ENCODE measurements around the gene TUBGCP6.
A peak's percentile ranks its signal among the peaks of the same experiment; 100 is the strongest.

GRCh38 chr22:50190182-50190940, 54.5 kb downstream of the TUBGCP6 start:
- TF ChIP-seq CTCF (IDR thresholded peaks at IDR 0.05) (peak in 2 of 3 experiments; percentile 18 to 51), POLR2A (IDR thresholded peaks at IDR 0.05) (peak in 1 of 2 donors; percentile 11), POLR2AphosphoS5 (IDR thresholded peaks at IDR 0.05; ENCODE audit: insufficient read depth in 1 of 2, low read depth in 1 of 2) (peak; percentile 76 to 86)
